HS-5 (cell line): ENCODE measurements around the gene PPME1.

ENCODE experiments used
- DNase-seq: peaks from one replicate; pipeline ENCODE4 v3.0.0-alpha.2; 2012; ENCODE audit warnings: low read depth

The PPME1 gene

GRCh38 chr11:74162681-74163467, 8.2 kb upstream of the PPME1 start:
- DNase-seq: no peak

GRCh38 chr11:74168838-74169237, 2.3 kb upstream of the PPME1 start:
- DNase-seq: no peak

- no peak for DNase-seq
These were observed 1.2 kb upstream of the PPME1 start for GRCh38 chr11:74169738-74170458.

GRCh38 chr11:74171630-74171968, 510 bp downstream of the PPME1 start:
- DNase-seq: no peak

GRCh38 chr11:74171997-74172396, 908 bp downstream of the PPME1 start:
- DNase-seq: no peak

GRCh38 chr11:74175920-74176319, 4.8 kb downstream of the PPME1 start:
- DNase-seq: no peak

GRCh38 chr11:74179234-74180052, 8.4 kb downstream of the PPME1 start:
- DNase-seq: no peak

GRCh38 chr11:74182635-74183034, 11.5 kb downstream of the PPME1 start:
- no peak for DNase-seq

GRCh38 chr11:74185285-74185684, 14.2 kb downstream of the PPME1 start:
- DNase-seq: no peak

GRCh38 chr11:74185695-74186094, 14.6 kb downstream of the PPME1 start:
- no peak for DNase-seq

- DNase-seq: no peak
These were observed 24.7 kb downstream of the PPME1 start for GRCh38 chr11:74195828-74196227.

- DNase-seq: no peak
These were observed 25.8 kb downstream of the PPME1 start for GRCh38 chr11:74196781-74197486.

GRCh38 chr11:74203966-74204365, 32.9 kb downstream of the PPME1 start:
- DNase-seq: no peak

- no peak for DNase-seq
These were observed 33.6 kb downstream of the PPME1 start for GRCh38 chr11:74204701-74205100.

GRCh38 chr11:74205181-74205580, 34.1 kb downstream of the PPME1 start:
- no peak for DNase-seq

- no peak for DNase-seq
These were observed 35.7 kb downstream of the PPME1 start for GRCh38 chr11:74206746-74207145.

- no peak for DNase-seq
These were observed 37.4 kb downstream of the PPME1 start for GRCh38 chr11:74208507-74208906.

GRCh38 chr11:74212533-74212932, 41.4 kb downstream of the PPME1 start:
- DNase-seq: no peak

- no peak for DNase-seq
These were observed 49.3 kb downstream of the PPME1 start for GRCh38 chr11:74220376-74220775.

GRCh38 chr11:74221816-74222215, 50.7 kb downstream of the PPME1 start:
- no peak for DNase-seq

- no peak for DNase-seq
These were observed 54.5 kb downstream of the PPME1 start for GRCh38 chr11:74225565-74225964.

GRCh38 chr11:74226907-74227306, 55.8 kb downstream of the PPME1 start:
- DNase-seq: no peak
